Left renal cortex interstitium (tissue), 4 donors: ENCODE measurements around the gene RAB31. TPM values are rescaled to one million over a fixed set of nuclear protein-coding genes. Genes with fewer than 3 reads are reported as not detected.

Experiments
- DNase-seq, 4 donors: peaks; one replicate each; pipeline ENCODE4 v3.0.0-alpha.2; 2013; ENCODE audit warnings: low read depth in 4 of 4, low spot score in 2 of 4, missing footprints in 1 of 4
- polyA plus RNA-seq, 4 donors: library from polyadenylated mRNA; unstranded; fragments of 120-200 nt; gene quantifications; one replicate each; pipeline ENCODE4 v1.2.1, GENCODE V29; 2013; ENCODE audit not compliant: insufficient read length in 4 of 4

Gene RAB31
- polyA plus RNA-seq, 4 donors: 26.1 to 32.5 (median 29.7) TPM

DNA sequence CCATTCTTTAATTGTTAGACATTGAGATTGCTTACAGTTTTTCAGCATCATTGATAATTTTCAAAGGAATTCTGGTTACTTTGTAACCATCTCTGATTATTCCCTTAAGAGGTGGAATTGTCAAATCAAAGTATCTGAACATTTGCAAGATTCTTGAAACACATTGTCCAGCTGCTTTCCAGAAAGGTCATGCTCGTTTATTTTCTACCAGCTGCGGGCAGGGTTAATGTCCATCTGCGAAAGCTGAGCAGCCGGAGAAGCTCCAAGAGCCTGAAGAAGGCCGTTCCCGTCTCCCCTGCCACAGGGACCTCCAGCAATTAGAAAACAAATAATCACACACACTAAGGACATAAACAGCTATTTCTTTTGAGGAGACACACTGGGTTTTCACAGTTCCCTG is 101.6 kb downstream of the RAB31 start:
- DNase-seq: no peak

GRCh38 chr18:9810299-9810698 is 102.2 kb downstream of the RAB31 start:
- DNase-seq: no peak

GRCh38 chr18:9810994-9811705 is 103.0 kb downstream of the RAB31 start:
- no peak for DNase-seq

- no peak for DNase-seq
Measured at GRCh38 chr18:9811978-9812377, 103.9 kb downstream of the RAB31 start.

- no peak for DNase-seq
Measured at GRCh38 chr18:9814431-9814830, 106.3 kb downstream of the RAB31 start.

DNA sequence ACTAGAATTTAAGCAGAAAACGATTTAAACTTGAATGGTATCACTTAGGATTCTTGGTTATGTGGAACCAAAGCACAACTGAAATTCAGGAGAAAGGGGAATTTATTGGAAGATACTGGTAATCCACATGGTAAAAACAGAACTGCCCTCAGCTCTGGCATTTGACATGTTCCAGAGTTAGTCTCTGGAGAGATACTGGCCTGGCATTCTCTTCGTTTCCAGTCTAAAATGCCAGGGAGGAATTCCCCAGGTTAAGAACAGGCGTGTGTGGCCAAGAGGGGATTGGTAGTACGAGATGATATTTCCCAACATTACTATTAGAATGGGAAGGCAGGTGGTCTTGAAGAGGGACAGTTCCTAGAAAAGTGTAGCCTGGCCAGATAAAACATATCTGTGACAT is 109.2 kb downstream of the RAB31 start:
- DNase-seq: no peak

DNA sequence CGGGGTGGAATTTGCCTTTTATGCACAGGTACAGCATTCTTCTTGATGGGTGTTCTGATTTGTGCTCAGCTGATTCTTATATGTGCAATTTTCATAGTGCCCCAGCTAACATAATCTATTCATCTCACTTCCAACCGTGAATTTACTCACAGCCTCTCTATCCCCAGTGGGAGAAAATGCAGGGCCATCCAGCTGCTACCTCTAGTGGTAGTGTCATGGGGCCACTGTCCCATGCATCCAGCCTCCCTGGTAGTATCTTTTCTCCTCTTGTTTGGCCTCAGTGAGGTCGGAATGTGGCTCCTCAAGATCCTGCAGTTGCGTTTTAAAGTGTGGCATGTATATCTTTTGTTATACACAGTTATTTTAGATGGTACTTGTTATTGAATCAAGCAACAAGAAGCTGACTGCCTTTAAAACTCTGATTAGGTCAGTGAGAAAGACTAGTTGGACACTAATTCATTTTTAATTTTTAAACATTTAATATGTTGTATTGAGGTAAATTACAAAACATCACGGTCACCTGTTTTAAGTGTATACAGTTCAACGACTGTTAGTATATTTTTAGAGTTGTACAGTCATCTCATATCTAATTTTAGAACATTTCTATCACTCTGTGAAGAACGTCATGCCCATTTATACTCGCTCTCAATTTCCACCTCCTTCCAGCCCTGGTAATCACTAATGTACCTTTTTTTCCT is 109.8 kb downstream of the RAB31 start:
- DNase-seq: no peak

- DNase-seq: no peak
Measured at GRCh38 chr18:9818423-9818734, 110.3 kb downstream of the RAB31 start.

DNA sequence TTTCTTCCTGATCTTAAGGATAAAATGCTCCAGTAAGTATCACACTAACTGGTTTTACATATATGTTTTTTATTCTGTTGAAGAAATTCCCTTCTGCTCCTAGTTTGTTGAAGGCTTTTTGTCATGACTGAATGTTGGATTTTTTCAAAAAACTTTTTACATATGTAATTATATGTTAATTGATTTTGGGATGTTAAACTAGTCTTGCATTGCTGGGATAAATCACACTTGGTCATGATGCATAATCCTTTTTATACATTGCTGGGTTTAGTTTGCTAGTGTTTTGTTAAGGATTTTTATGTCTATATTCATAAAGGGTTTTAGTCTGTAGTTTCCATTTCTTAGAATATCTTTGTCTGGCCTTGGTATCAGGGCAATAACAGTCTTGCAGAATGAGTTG is 112.0 kb downstream of the RAB31 start:
- DNase-seq: no peak

GRCh38 chr18:9820719-9821118 is 112.6 kb downstream of the RAB31 start:
- DNase-seq: no peak

GRCh38 chr18:9822587-9823185 is 114.6 kb downstream of the RAB31 start:
- no peak for DNase-seq

DNA sequence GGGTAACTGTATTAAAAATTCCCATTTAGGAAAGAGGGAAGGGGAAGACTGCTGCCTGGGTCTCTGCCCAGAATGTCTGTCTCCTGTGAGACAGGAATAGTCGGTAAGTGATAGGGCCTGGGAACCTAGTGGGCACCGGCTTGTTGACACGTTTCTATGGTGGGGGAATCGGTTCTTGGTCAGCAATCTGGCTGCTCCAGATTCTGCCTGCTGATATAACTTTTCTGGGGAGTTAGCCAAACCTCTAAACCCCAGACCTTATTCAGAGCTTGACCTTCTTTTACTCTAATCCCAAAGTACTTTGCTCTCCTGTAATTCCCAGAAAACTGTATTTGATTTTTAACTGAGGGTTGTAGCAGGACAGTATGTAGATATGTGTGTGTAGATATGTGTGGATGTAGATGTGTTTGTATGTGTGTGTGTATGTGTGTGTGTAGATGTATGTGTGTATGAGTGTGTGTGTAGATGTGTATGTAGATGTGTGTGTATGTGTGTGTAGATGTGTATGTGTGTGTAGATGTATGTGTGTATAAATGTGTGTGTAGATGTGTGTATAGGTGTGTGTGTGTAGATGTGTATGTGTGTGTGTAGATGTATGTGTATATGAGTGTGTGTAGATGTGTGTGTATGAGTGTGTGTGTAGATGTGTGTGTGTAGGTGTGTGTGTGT is 115.8 kb downstream of the RAB31 start:
- DNase-seq: no peak

DNA sequence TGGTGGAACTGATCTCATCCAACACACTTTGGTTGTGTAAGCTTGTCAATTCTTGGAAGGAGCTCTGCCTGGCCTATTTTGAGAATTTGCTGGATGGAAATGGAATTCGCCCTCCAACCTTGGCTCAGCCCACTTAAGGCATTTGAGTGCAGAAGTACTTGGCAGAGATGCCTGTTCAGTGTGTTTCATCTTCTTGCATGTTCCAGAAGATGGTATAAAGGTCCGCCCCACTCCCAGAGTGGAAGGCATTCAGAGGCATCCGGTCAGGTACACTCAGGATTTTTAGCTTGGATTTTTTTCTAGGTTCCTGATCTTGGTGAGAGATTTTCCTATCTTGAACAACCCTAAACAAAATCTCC is 116.4 kb downstream of the RAB31 start:
- no peak for DNase-seq

- DNase-seq: no peak
Measured at GRCh38 chr18:9824952-9825371, 116.9 kb downstream of the RAB31 start.

GRCh38 chr18:9825571-9826073 is 117.5 kb downstream of the RAB31 start:
- no peak for DNase-seq

- DNase-seq: no peak
Measured at GRCh38 chr18:9826685-9827084, 118.6 kb downstream of the RAB31 start.

DNA sequence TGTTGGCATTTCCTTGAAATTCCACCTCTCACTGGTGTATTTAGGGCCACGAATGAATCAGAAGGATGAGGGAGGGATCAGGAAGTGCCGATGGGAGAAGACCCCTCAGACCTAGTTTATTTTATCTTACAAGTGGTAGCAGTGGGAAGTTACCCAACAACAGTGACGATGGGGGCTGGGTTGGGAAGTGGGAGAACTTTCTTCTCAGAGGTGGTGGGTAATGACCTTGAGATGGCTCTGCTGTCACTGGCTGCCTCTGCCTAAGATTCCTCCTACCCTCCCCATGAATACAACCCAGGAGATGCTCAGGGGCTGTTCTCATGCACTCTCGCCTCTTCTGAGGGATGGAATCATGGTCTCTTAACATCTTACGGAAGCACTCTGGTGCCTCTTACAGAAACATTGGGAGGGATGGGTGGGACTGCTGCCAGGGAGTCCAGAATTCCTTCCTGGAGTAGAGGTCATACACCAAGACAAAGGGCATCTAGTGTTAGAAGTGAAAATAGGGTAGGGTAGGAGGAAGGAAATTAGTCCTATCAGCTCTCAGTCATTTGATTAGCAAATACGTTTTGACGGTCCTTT is 119.2 kb downstream of the RAB31 start:
- DNase-seq: no peak

GRCh38 chr18:9827793-9828505 is 119.8 kb downstream of the RAB31 start:
- DNase-seq: no peak

GRCh38 chr18:9828506-9829396 is 120.7 kb downstream of the RAB31 start:
- no peak for DNase-seq

DNA sequence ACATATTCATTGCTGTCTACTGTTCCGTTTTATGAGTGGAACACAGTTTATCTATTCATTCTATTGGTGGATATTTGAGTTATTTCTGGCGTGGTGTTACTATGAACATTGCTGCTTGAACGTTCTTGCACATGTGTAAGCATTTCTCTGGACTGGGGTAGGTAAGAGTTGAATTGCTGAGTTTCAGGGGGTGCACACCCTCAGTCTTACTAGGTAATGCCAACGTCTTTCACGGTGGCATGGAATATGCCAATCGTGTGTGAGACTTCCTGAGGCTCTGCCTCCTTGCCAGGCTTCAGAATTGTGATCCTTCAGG is 121.3 kb downstream of the RAB31 start:
- DNase-seq: no peak
